NCI-H82 treated with DMSO at 0.1 percent for 48 hours (cell line): ENCODE measurements around the gene CFAP74.
"Not testable (repeated sequence)": the region's sequence is repeated elsewhere in the genome, so short reads cannot be mapped to it uniquely, and the experiment has no call there.

Experiments used
- DNase-seq: peaks from one replicate; lab custom pipeline; 2025; ENCODE audit not compliant: unreplicated experiment; lab: John Stamatoyannopoulos, UW

CFAP74 gene

GRCh38 chr1:1899266-1899966, 104.2 kb downstream of the CFAP74 start:
- DNase-seq = no peak

GRCh38 chr1:1898246-1898933, 105.2 kb downstream of the CFAP74 start:
- DNase-seq = no peak

- DNase-seq = no peak
Measured at GRCh38 chr1:1895456-1896336, 107.9 kb downstream of the CFAP74 start.

GRCh38 chr1:1895060-1895418, 108.5 kb downstream of the CFAP74 start:
- no peak for DNase-seq

- no peak for DNase-seq
Measured at GRCh38 chr1:1894354-1895059, 109.1 kb downstream of the CFAP74 start.

GRCh38 chr1:1893997-1894353, 109.6 kb downstream of the CFAP74 start:
- DNase-seq = no peak

GRCh38 chr1:1893291-1893985, 110.1 kb downstream of the CFAP74 start:
- DNase-seq = no peak

GRCh38 chr1:1892763-1893120, 110.8 kb downstream of the CFAP74 start:
- DNase-seq = no peak

GRCh38 chr1:1892079-1892762, 111.4 kb downstream of the CFAP74 start:
- no peak for DNase-seq

GRCh38 chr1:1891349-1892078, 112.1 kb downstream of the CFAP74 start:
- peak; percentile 23 for DNase-seq

- DNase-seq = peak; percentile 62
Measured at GRCh38 chr1:1890506-1891348, 112.9 kb downstream of the CFAP74 start, which contains the start of gene GNB1. Gene GNB1, minus strand, starts transcription at chr1:1891087. Its CDS starts 65,634 bp downstream, at chr1:1825453.

- no peak for DNase-seq
Measured at GRCh38 chr1:1889847-1890505, 113.6 kb downstream of the CFAP74 start.

- DNase-seq = no peak
Measured at GRCh38 chr1:1889090-1889750, 114.4 kb downstream of the CFAP74 start.

- not testable (repeated sequence) for DNase-seq
Measured at GRCh38 chr1:1883890-1884289, 119.7 kb downstream of the CFAP74 start.

GRCh38 chr1:1883092-1883873, 120.3 kb downstream of the CFAP74 start:
- DNase-seq = no peak

- DNase-seq = peak; percentile 33
Measured at GRCh38 chr1:1881727-1882126, 121.9 kb downstream of the CFAP74 start.
